Stomach (tissue), 4 donors: Measurements from ENCODE around the gene ADTRP.

Source experiments
- CTCF ChIP-seq, 7 experiments: fragments of 450-650 bp in 4 of 7; fragments of 200-600 bp in 3 of 7; sonication (generic) in 3 of 7; IDR thresholded peaks; one replicate each; pipeline ENCODE4 v1.5.1; 2016 to 2019; ENCODE audit warnings: antibody characterized with exemption in 7 of 7, control low read depth in 2 of 7, mild to moderate bottlenecking in 1 of 7
- EP300 ChIP-seq: sonication (generic); formaldehyde crosslinking; IDR thresholded peaks from one replicate; pipeline ENCODE4 v1.6.1; 2017; ENCODE audit warnings: antibody characterized with exemption
- POLR2A ChIP-seq, 4 donors: fragments of 450-650 bp; IDR thresholded peaks; one replicate each; pipeline ENCODE4 v1.6.1; 2016; ENCODE audit warnings: antibody characterized with exemption in 4 of 4, control low read depth in 2 of 4, mild to moderate bottlenecking in 1 of 4, moderate library complexity in 1 of 4
- POLR2AphosphoS5 ChIP-seq, 3 donors: sonication (generic); formaldehyde crosslinking; IDR thresholded peaks; one replicate each; pipeline ENCODE4 v1.6.1; 2016; ENCODE audit warnings: antibody characterized with exemption in 3 of 3

- no peak for TF ChIP-seq CTCF (IDR thresholded peaks at IDR 0.05)
- no peak for TF ChIP-seq EP300
- TF ChIP-seq POLR2AphosphoS5 (IDR thresholded peaks at IDR 0.05), result no peak
- no peak for TF ChIP-seq POLR2A (IDR thresholded peaks at IDR 0.05)
These were observed 94.7 kb downstream of the ADTRP start for GRCh38 chr6:11683871-11684270.
